ENCODE measurements around the gene VASH2.

Gene VASH2

DNA sequence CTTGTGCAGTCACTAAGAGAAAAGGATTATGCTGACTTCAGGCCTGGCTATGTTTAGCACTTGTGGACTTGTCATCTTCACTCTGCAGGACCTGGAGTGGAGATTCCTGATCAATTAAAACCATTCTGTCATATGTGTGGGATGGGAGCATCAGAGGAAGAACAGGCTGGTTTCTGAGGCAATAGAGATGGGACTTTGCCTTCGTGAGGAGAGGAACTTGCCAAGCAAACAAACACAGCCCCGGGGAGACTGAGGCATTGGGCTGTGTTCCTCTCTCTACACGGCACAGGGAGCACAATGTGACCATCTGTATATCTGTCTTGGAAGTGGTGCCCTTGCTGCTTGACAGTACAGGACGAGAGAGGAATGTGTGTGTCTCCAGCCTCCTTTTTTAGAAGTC is 23.1 kb downstream of the VASH2 start:
- in situ Hi-C loops (cut with MboI; ENCODE audit: low sequenced_read_pairs): no loop called here
- Histone ChIP-seq H3K27me3 (ENCODE audit: low read depth) (no peaks in the 10 kb centered on the region), H3K4me1 (no peaks in the 10 kb centered on the region), H3K9me3 (no peaks in the 10 kb centered on the region), H3K4me3 (no peak overlapping the region), H3K36me3 (replicated peaks) (no peaks in the 10 kb centered on the region; the same call in 1 of the 2 replicates)
- no peak for DNase-seq (ENCODE audit: low spot score in 2 of 2)

DNA sequence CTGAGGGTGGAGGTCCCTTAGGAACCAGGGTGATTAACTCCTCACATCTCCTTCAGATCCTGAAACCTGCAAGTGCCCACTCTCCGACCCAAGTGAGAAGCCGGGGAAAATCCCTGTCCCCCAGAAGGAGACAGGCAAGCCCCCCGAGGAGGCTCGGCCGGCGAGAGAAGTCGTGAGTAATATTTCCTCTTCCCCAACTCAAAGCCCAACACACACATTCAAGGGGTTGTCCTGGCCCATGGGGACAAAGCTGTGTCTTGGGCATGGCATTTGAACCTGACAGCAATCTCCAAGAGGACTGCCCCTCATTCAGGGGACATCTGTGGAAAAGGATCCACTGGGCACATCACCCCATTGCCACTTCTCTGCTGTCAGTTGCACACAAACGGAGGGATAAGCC is 23.6 kb downstream of the VASH2 start:
- no peaks in the 10 kb centered on the region for H3K9me3 ChIP-seq
- no peaks in the 10 kb centered on the region for H3K27me3 ChIP-seq (ENCODE audit: low read depth)
- H3K36me3 ChIP-seq (replicated peaks): no peaks in the 10 kb centered on the region; the same call in 1 of the 2 replicates
- no peak for DNase-seq (ENCODE audit: low spot score in 2 of 2)
- in situ Hi-C loops (cut with MboI; ENCODE audit: low sequenced_read_pairs): no loop called here
- no peaks in the 10 kb centered on the region for H3K4me1 ChIP-seq
- H3K4me3 ChIP-seq: no peak overlapping the region

DNA sequence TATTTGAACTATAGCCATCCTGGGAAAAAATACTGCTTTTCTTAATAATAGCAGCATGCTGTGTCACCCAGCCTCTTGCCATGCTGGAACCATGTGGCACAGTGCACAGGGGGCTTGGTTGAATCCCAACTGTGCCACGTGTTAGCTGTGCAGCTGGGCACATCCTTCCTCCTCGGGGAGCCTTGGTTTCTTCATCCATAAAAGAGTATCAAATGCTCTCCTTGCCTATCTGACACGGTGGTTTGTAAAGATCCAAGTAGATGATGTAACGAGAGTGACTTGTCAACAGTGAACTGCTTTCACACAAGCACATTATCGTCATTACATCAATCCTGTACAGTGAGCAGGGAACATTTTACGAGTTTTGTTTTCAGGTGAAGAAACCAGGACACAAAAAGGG is 24.4 kb downstream of the VASH2 start:
- DNase-seq (ENCODE audit: low spot score in 2 of 2): no peak
- H3K36me3 ChIP-seq (replicated peaks): no peaks in the 10 kb centered on the region; the same call in 1 of the 2 replicates
- in situ Hi-C loops (cut with MboI; ENCODE audit: low sequenced_read_pairs): loop anchor here (25.0 kb wide), 1 partner anchor 487 kb away; no protein-coding TSS in a partner anchor

DNA sequence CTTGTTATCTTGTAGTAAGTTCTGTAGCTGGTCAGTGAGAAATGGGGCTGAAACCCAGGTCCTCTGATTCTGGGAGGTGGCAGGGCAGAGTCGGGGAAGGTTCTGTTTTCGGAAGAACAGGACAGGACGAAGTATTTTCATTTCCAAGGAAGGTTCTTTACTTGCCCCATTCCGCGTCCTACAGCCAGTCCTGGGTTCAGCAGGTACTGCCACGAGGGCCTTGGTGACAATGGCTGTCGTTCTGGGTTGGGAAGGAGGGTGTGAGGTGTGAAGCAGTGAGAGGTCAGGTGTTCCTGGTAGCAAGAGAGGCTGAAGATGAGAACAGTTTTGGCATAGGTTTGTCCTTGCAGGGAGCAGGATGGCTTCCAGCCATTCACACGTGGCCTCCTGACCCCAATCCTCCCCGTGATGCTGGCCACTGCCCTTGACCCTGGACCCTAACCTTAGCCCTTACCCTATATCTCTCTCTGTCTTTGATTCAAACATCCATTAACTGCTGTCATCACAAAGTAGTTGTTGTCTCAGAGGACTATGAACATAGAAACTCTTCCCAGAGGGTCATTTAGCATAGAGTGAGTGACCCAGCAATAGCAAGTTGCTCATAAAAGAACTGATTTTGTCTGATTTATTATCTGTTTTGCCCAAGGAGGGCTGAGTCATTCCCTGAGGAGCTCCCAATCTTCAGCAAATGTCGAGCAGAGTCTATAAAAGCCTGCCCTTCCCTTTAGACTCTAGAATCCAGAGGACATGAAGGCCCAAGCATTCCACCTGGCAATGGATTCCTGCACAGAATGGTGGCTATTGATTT is 25.0 kb downstream of the VASH2 start:
- H3K4me1 ChIP-seq: no peaks in the 10 kb centered on the region
- no peak overlapping the region for H3K4me3 ChIP-seq
- DNase-seq (ENCODE audit: low spot score in 2 of 2): no peak
- H3K27me3 ChIP-seq (ENCODE audit: low read depth): no peaks in the 10 kb centered on the region
- in situ Hi-C loops (cut with MboI; ENCODE audit: low sequenced_read_pairs): loop anchor here (25.0 kb wide), 1 partner anchor 488 kb away; no protein-coding TSS in a partner anchor
- H3K9me3 ChIP-seq: no peaks in the 10 kb centered on the region
- no peaks in the 10 kb centered on the region; the same call in 1 of the 2 replicates for H3K36me3 ChIP-seq (replicated peaks)

More for the DNA sequence above, 24.4 kb downstream of the VASH2 start:
- Histone ChIP-seq H3K27me3 (ENCODE audit: low read depth) (no peaks in the 10 kb centered on the region), H3K4me3 (no peak overlapping the region), H3K9me3 (no peaks in the 10 kb centered on the region), H3K4me1 (no peaks in the 10 kb centered on the region)

DNA sequence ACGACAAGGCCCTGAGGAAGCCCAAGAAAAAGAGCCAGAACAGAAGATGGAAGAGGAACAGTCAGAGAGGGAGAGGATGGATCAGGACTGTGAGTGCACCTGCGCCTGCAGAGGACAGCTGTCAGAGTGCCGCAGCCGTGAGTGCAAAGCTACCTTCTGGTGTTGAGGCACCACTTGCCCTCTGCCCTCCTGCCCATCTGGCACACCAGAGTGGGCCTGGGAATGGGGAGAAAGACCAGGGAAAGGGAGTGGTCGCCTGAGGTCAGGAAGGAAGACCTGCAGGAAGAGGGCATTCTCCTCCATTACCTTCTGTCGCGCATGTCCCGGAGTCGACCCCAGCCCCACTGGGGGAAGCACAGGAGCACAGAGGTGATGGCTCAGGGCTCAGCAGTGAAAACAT is 26.2 kb downstream of the VASH2 start:
- Histone ChIP-seq H3K4me3 (no peak overlapping the region), H3K27me3 (ENCODE audit: low read depth) (no peaks in the 10 kb centered on the region), H3K36me3 (replicated peaks) (no peaks in the 10 kb centered on the region; the same call in 1 of the 2 replicates), H3K9me3 (no peaks in the 10 kb centered on the region), H3K4me1 (no peaks in the 10 kb centered on the region)
- in situ Hi-C loops (cut with MboI; ENCODE audit: low sequenced_read_pairs): loop anchor here (25.0 kb wide), 1 partner anchor 489 kb away; no protein-coding TSS in a partner anchor
- no peak for DNase-seq (ENCODE audit: low spot score in 2 of 2)

DNA sequence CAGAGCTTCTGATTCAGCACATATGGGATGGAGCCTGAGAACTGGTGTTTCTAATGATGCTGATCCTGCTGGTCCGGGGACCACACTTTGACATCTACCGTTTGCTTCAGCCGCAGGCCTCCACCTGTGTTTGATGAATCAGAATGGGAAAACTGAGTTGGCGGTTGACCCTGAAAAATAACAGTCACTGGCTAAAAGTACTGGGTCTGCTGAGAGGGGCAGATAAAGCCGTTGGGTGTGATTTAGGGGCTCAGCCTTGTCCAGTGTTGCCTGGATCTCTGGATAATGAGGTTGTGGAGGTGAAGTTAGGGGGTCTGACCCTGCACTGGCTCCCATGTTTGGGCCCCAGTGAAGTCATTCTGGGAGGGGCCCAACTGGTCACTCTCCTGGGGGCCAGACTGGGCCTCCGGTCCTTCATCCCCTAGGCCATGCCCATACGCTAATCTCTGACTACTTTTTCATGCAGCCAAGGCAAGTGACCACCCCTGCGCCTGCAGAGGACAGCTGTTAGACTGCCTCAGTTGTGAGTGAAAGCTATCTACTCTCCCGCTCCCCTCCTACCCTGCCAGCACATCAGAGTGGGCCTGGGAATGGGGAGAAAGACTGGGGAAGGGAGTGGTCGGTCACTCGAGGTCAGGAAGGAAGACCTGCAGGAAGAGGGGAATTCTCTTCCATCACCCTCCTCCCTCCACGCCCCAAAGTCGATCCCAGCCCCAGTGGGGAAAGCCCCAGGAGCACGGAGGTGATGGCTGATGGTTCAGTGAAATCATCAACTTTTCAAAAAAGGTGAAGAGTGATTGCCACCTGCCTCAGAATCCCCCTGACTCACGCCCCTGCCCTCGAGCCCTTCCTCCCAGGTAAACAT is 27.7 kb downstream of the VASH2 start:
- H3K36me3 ChIP-seq (replicated peaks): no peaks in the 10 kb centered on the region; the same call in 1 of the 2 replicates
- DNase-seq (ENCODE audit: low spot score in 2 of 2): no peak
- no peaks in the 10 kb centered on the region for H3K9me3 ChIP-seq
- H3K27me3 ChIP-seq (ENCODE audit: low read depth): no peaks in the 10 kb centered on the region
- in situ Hi-C loops (cut with MboI; ENCODE audit: low sequenced_read_pairs): loop anchor here (25.0 kb wide), 1 partner anchor 491 kb away; no protein-coding TSS in a partner anchor
- H3K4me3 ChIP-seq: no peak overlapping the region
- H3K4me1 ChIP-seq: no peaks in the 10 kb centered on the region

DNA sequence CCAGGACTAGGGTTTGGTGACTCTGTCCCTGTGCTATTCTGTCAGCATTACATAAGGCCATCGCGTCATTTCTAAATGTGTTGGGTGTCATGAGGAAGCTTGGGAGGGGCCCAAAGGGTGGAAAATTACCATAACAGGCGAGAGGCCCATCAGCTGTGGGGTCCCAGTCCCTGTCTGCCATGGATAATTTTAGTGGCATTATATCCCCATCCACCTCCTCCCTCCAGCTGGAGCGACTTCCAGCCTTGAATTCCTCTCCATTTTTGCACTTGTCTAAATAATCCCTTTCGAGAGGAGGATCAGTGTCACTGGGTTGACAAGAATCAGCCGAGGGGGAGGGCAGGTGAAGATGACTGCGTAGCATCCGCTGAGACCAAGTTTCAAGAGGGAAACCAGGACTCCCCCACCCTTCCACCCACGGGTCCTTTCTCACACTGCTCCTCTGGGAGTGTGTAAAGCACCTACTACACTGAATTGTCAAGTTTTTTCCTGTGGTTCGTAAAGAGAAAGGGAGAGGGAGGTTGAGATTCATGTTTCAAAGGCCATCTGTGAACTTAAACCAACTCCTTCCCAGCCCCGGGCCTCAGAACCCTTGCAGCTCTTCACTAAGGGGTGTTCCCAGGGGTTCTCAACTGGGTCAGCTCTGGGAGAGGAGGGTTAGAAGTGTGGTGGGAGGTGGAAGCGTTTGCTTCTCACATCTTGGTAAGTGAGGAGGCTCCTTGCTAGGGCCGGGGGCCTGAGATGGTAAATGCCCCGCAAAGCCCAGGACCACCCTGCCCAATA is 29.2 kb downstream of the VASH2 start:
- no peak for DNase-seq (ENCODE audit: low spot score in 2 of 2)
- Histone ChIP-seq H3K9me3 (no peaks in the 10 kb centered on the region), H3K4me3 (no peak overlapping the region), H3K36me3 (replicated peaks) (no peaks in the 10 kb centered on the region), H3K27me3 (ENCODE audit: low read depth) (no peaks in the 10 kb centered on the region), H3K4me1 (no peaks in the 10 kb centered on the region)
- in situ Hi-C loops (cut with MboI; ENCODE audit: low sequenced_read_pairs): loop anchor here (5.0 to 25.0 kb wide), 2 partner anchors 47 to 492 kb away; no protein-coding TSS in a partner anchor

DNA sequence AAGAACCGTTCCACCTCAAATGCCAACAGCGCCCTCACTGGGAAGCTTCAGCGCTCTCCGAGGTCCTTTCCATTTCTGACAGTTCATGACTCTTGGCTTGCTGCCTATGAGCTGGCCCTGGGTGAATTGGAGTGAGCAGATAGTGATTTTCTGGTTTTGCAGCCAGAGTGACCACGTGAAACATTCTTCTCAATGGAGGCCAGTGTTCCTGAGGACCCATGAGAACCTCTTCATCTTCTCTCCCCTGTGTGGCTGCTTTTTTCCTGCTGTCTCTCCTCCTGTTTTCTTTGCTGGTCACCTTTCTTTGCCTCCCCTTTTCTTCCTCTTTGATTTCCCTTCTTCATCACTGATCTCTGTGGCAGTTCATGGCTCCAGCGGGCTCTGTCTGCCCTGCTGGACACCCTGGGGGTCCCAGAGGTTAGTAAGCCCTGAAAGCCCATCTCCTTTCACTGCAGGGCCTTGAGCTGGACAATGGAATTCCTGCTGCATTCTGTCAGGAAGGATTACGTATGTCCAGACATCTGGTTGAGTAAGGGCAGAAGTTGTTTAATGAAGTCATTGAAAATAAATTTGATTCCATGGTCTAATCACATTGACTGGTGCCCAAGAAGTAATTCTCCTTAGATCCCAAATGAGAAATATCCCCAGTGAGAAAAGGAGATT is 29.9 kb downstream of the VASH2 start:
- no peaks in the 10 kb centered on the region for H3K9me3 ChIP-seq
- no peaks in the 10 kb centered on the region for H3K4me1 ChIP-seq
- no peak overlapping the region for H3K4me3 ChIP-seq
- H3K36me3 ChIP-seq (replicated peaks): no peaks in the 10 kb centered on the region
- H3K27me3 ChIP-seq (ENCODE audit: low read depth): no peaks in the 10 kb centered on the region
- in situ Hi-C loops (cut with MboI; ENCODE audit: low sequenced_read_pairs): loop anchor here (5.0 to 25.0 kb wide), 2 partner anchors 48 to 493 kb away; no protein-coding TSS in a partner anchor
- DNase-seq (ENCODE audit: low spot score in 2 of 2): no peak

DNA sequence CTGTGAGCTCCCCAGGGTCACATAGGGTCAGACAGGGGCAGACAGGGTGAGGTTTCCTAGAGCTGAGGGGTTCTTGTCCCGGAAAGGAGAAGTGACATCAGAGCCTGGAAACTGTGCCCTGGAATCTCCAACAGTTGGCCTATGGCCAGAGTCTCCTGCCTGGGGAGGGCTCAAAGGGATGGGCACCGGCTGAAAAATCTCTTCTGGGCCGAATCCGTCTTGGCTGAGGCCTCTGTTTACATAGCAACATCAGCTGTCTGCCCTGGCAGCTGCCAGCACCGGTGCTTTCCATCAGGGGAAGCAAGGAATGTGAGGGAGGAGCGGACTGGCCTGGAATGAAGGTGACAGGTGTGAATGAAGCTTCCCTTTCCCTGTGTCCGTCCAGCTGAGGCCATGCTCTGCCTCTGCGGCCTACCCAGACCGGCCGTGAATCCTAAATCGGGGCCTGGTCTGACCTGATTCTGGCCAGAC is 30.7 kb downstream of the VASH2 start:
- H3K4me1 ChIP-seq: no peaks in the 10 kb centered on the region
- H3K36me3 ChIP-seq (replicated peaks): no peaks in the 10 kb centered on the region
- DNase-seq (ENCODE audit: low spot score in 2 of 2): no peak
- no peak overlapping the region for H3K4me3 ChIP-seq
- in situ Hi-C loops (cut with MboI; ENCODE audit: low sequenced_read_pairs): loop anchor here (5.0 to 25.0 kb wide), 2 partner anchors 49 to 494 kb away; no protein-coding TSS in a partner anchor
- H3K9me3 ChIP-seq: no peaks in the 10 kb centered on the region
- H3K27me3 ChIP-seq (ENCODE audit: low read depth): no peaks in the 10 kb centered on the region

DNA sequence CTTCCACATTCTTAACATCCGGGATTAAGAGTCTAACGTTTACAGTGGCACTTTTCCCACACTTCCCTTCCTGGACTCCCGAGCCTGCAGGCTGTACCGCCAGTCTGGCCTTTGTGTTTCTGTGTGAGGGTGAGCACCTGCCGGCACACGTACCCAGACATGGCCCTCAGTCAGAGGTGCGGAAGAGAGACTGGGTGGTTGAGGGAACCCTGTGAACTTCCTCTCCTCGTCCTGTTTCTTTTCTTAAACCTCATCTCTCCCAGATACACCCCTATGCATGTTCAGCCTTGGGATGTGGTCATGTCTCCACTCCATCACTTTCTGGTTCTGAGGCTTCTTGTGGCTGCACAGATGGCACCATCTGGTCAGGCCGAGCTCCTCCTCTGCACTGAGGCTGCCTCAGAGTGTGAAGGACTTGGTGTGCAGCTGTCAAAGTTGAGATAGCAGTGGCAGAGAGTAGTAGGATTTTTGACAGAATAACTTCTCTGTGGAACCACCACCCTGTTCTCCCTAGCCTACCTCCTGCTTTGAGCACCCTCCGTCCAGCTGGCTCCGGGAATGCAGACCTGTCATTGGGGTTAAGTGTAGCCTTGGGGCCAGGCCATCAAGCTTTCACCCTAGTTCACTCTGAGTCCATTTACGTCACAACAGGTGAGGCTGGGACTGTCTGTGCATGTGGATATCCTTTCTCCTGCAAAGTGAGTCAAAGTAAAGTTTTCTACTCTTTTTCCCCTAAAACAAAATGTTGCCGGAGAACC is 31.4 kb downstream of the VASH2 start:
- Histone ChIP-seq H3K9me3 (no peaks in the 10 kb centered on the region), H3K4me3 (no peak overlapping the region), H3K36me3 (replicated peaks) (no peaks in the 10 kb centered on the region), H3K4me1 (no peaks in the 10 kb centered on the region), H3K27me3 (ENCODE audit: low read depth) (no peaks in the 10 kb centered on the region)
- no peak for DNase-seq (ENCODE audit: low spot score in 2 of 2)
- in situ Hi-C loops (cut with MboI; ENCODE audit: low sequenced_read_pairs): loop anchor here (5.0 to 25.0 kb wide), 2 partner anchors 49 to 494 kb away; no protein-coding TSS in a partner anchor

DNA sequence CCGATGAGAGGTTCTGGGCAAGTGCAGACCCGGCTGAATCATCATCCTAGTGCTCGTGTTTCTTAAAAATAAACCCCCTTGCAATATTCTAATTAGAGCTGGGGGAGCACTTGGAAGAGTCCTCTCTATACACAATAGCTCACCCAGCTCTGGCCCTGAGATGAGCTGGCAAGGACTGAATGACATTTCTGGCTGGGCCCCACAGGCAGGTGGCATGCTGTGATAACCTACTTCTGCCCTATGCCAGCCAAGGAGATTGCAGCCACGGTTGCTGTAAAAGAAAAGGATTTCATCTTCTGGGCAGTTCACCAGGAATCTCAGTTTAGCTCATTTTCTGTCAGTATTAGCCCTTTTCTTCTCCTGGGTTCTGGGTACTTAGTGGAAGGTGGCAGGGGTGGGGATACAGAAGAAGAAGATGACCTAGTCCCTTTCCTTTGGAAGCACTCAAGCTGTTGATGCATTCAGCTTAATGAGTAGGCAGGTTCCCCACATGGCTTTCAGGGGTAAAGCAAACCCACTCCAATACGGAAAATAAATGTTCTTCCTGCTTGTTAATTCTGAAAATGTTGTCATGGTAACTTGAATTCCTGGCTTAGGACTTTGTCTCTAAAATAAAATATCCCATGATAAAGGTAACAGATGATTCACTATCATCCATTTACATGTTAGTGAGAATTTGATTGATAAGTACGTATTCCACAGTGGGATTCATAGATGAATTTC is 32.2 kb downstream of the VASH2 start:
- Histone ChIP-seq H3K4me3 (no peak overlapping the region), H3K9me3 (no peaks in the 10 kb centered on the region), H3K36me3 (replicated peaks) (no peaks in the 10 kb centered on the region), H3K27me3 (ENCODE audit: low read depth) (no peaks in the 10 kb centered on the region), H3K4me1 (no peaks in the 10 kb centered on the region)
- in situ Hi-C loops (cut with MboI; ENCODE audit: low sequenced_read_pairs): loop anchor here (5.0 to 25.0 kb wide), 2 partner anchors 50 to 495 kb away; no protein-coding TSS in a partner anchor
- DNase-seq (ENCODE audit: low spot score in 2 of 2): no peak
